Measurements from ENCODE around the gene CELSR1.

DNA sequence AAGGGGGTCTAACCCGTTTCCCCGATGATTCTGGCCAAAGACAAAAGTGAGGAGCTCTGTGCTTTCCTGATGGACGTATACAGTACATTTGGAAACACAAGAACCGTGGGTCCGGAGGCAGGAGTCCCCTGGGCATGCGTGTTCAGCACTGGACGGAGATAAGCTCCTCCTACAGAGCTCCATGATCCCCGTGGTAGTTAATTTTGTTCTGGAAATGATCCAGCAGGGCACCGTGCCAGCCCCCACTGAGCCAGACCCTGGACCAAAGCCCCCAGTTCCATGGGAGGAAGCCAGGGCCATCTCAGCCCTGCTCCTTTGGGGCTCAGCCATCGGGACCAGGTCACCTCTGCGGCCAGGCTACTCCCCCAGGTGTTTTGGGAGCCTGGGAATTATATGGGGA is 118.6 kb downstream of the CELSR1 start:
- TF ChIP-seq, protein P1, sequence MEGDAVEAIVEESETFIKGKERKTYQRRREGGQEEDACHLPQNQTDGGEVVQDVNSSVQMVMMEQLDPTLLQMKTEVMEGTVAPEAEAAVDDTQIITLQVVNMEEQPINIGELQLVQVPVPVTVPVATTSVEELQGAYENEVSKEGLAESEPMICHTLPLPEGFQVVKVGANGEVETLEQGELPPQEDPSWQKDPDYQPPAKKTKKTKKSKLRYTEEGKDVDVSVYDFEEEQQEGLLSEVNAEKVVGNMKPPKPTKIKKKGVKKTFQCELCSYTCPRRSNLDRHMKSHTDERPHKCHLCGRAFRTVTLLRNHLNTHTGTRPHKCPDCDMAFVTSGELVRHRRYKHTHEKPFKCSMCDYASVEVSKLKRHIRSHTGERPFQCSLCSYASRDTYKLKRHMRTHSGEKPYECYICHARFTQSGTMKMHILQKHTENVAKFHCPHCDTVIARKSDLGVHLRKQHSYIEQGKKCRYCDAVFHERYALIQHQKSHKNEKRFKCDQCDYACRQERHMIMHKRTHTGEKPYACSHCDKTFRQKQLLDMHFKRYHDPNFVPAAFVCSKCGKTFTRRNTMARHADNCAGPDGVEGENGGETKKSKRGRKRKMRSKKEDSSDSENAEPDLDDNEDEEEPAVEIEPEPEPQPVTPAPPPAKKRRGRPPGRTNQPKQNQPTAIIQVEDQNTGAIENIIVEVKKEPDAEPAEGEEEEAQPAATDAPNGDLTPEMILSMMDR (IDR thresholded peaks at IDR 0.05), result no peak
- TF ChIP-seq POLR2A (IDR thresholded peaks at IDR 0.05), result no peak

Data from ovary (tissue), 3 donors.